Measurements from ENCODE around the gene PXN.
"Not testable (repeated sequence)": the region's sequence is repeated elsewhere in the genome, so short reads cannot be mapped to it uniquely, and the experiment has no call there.

Gene PXN

GRCh38 chr12:120239776-120240494, 25.6 kb downstream of the PXN start:
- no peak for FAIRE-seq

- no peak for FAIRE-seq
Observed at GRCh38 chr12:120238839-120239445, 26.6 kb downstream of the PXN start.

GRCh38 chr12:120238217-120238616, 27.3 kb downstream of the PXN start:
- no peak for FAIRE-seq

GRCh38 chr12:120237360-120238171, 28.0 kb downstream of the PXN start:
- FAIRE-seq = no peak

- FAIRE-seq = not testable (repeated sequence)
Observed at GRCh38 chr12:120236809-120237208, 28.7 kb downstream of the PXN start.

- FAIRE-seq = no peak
Observed at GRCh38 chr12:120235369-120236323, 29.9 kb downstream of the PXN start.

GRCh38 chr12:120234643-120235368, 30.7 kb downstream of the PXN start:
- FAIRE-seq = no peak

GRCh38 chr12:120231316-120232011, 34.1 kb downstream of the PXN start:
- FAIRE-seq = peak; percentile 93

GRCh38 chr12:120230974-120231315, 34.6 kb downstream of the PXN start:
- FAIRE-seq = no peak

- FAIRE-seq = no peak
Observed at GRCh38 chr12:120230326-120230973, 35.1 kb downstream of the PXN start.

GRCh38 chr12:120229487-120230325, 35.8 kb downstream of the PXN start:
- FAIRE-seq = peak; percentile 36

GRCh38 chr12:120229071-120229486, 36.5 kb downstream of the PXN start:
- no peak for FAIRE-seq

- FAIRE-seq = no peak
Observed at GRCh38 chr12:120228291-120229070, 37.0 kb downstream of the PXN start.

GRCh38 chr12:120228041-120228290, 37.6 kb downstream of the PXN start:
- no peak for FAIRE-seq

GRCh38 chr12:120227233-120228040, 38.1 kb downstream of the PXN start:
- no peak for FAIRE-seq

- FAIRE-seq = no peak
Observed at GRCh38 chr12:120225852-120226640, 39.5 kb downstream of the PXN start.

GRCh38 chr12:120225200-120225558, 40.4 kb downstream of the PXN start:
- FAIRE-seq = no peak
